Breast epithelium (tissue), 4 donors: ENCODE results near the gene HSD17B3. TPM values are rescaled to one million over a fixed set of nuclear protein-coding genes. Genes with fewer than 3 reads are reported as not detected.

ENCODE experiments used
- DNase-seq, 2 donors: peaks; one replicate each; pipeline ENCODE4 v3.0.0-alpha.2; 2019; ENCODE audit warnings: low spot score in 2 of 2
- H3K27ac ChIP-seq, 2 donors: fragments of 200-600 bp; sonication (generic) in 1 of 2; one replicate each; pipeline ENCODE4 v1.5.1; 2016 to 2019; ENCODE audit warnings: mild to moderate bottlenecking in 1 of 2
- H3K27me3 ChIP-seq, 2 donors: fragments of 200-600 bp; sonication (generic) in 1 of 2; one replicate each; pipeline versions ENCODE4 v1.5.1 to v1.6.0; 2017 to 2019; ENCODE audit warnings: control low read depth in 1 of 2, mild to moderate bottlenecking in 1 of 2
- H3K36me3 ChIP-seq: fragments of 200-600 bp; one replicate; pipeline ENCODE4 v1.5.1; 2019
- H3K4me1 ChIP-seq, 2 donors: fragments of 200-600 bp; sonication (generic); one replicate each; pipeline ENCODE4 v1.5.1; 2016 to 2019; ENCODE audit warnings: control low read depth in 1 of 2
- H3K4me3 ChIP-seq, 3 donors: fragments of 200-600 bp; sonication (generic); 1 replicate in 2 of 3; 2 replicates in 1 of 3; pipeline ENCODE4 v1.5.1; 2016 to 2019; ENCODE audit warnings: mild to moderate bottlenecking in 3 of 3, moderate library complexity in 2 of 3
- H3K9me3 ChIP-seq, 2 donors: fragments of 200-600 bp; sonication (generic) in 1 of 2; one replicate each; pipeline ENCODE4 v1.5.1; 2016 to 2019; ENCODE audit warnings: control low read depth in 1 of 2
- POLR2A ChIP-seq: fragments of 450-650 bp; IDR thresholded peaks from one replicate; pipeline ENCODE4 v1.6.1; 2016; ENCODE audit warnings: antibody characterized with exemption, mild to moderate bottlenecking, moderate library complexity
- POLR2AphosphoS5 ChIP-seq, 3 donors: sonication (generic); formaldehyde crosslinking; IDR thresholded peaks; one replicate each; pipeline ENCODE4 v1.6.1; 2017; ENCODE audit warnings: antibody characterized with exemption in 3 of 3
- intact Hi-C: fragments of 100-400 bp; cut with DNase I; formaldehyde crosslinking; loops from one replicate; pipeline ENCODE4 v1.15.1; 2023; ENCODE audit warnings: low total_unique reads
- total RNA-seq, 3 donors: library from RNA; depleted of rRNA; stranded (reverse); fragments of >200 nt; gene quantifications; one replicate each; pipeline ENCODE4 v1.1.0, GENCODE V29; 2016
- TF ChIP-seq, protein P1 (sequence below), 3 donors: fragments of 450-650 bp; IDR thresholded peaks; one replicate each; pipeline ENCODE4 v1.5.1; 2016 to 2017; ENCODE audit warnings: antibody characterized with exemption in 3 of 3, mild to moderate bottlenecking in 3 of 3, moderate library complexity in 3 of 3

HSD17B3 gene
- total RNA-seq, 3 donors from 2014 or later, result 0.98 to 1.1 TPM; not detected in 1

DNA sequence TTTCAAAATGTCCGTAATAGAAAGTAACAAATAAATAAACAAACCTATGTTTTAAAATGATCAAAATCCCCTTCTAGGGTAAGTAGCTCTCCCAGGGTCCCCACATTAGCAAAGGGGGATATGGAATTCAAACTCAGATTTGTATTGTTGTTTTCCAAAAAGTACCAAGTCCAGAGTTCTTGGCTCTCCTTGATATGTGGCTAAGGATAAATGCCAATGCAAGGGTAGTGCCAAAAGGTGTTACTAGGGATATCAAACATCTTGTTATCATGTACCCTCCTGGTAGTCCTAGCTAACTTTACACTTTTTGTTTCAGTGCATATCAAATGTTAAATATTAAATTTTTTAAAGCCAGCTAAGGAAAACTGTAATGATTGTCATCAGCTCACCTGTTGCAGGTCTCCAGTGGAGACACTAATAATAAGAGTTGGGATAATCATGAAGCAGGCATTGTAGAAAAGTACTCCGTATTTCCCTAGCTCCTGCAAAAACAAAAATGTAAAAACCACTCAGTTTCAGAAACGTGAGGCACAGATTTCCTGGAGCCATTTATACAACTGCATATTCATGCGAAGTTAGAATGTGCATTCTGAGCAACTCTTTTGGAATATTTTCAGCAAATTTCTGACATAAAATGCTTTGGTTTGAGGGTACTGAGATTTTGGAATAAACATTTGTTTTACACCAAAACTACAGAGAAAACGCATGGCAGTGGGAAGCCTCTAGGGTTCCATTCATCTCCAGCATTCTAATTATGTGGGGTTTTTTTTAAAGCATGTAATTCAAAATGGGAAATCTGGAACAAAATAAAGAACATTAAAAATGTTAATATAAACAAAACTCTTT lies 41.8 kb upstream of the HSD17B3 start:
- peaks cover 6 to 7% of the 10 kb centered on the region in 2 donors for H3K9me3 ChIP-seq
- H3K4me1 ChIP-seq, result no peaks in the 10 kb centered on the region
- TF ChIP-seq POLR2A, result no peak
- TF ChIP-seq, protein P1, sequence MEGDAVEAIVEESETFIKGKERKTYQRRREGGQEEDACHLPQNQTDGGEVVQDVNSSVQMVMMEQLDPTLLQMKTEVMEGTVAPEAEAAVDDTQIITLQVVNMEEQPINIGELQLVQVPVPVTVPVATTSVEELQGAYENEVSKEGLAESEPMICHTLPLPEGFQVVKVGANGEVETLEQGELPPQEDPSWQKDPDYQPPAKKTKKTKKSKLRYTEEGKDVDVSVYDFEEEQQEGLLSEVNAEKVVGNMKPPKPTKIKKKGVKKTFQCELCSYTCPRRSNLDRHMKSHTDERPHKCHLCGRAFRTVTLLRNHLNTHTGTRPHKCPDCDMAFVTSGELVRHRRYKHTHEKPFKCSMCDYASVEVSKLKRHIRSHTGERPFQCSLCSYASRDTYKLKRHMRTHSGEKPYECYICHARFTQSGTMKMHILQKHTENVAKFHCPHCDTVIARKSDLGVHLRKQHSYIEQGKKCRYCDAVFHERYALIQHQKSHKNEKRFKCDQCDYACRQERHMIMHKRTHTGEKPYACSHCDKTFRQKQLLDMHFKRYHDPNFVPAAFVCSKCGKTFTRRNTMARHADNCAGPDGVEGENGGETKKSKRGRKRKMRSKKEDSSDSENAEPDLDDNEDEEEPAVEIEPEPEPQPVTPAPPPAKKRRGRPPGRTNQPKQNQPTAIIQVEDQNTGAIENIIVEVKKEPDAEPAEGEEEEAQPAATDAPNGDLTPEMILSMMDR (IDR thresholded peaks at IDR 0.05), result no peak
- TF ChIP-seq POLR2AphosphoS5 (IDR thresholded peaks at IDR 0.05), result no peak
- no peak overlapping the region for H3K4me3 ChIP-seq
- no peak for DNase-seq
- intact Hi-C loops, result no loop called here
- no peaks in the 10 kb centered on the region for H3K27me3 ChIP-seq
- H3K36me3 ChIP-seq, result no peaks in the 10 kb centered on the region
- H3K27ac ChIP-seq, result no peak overlapping the region

DNA sequence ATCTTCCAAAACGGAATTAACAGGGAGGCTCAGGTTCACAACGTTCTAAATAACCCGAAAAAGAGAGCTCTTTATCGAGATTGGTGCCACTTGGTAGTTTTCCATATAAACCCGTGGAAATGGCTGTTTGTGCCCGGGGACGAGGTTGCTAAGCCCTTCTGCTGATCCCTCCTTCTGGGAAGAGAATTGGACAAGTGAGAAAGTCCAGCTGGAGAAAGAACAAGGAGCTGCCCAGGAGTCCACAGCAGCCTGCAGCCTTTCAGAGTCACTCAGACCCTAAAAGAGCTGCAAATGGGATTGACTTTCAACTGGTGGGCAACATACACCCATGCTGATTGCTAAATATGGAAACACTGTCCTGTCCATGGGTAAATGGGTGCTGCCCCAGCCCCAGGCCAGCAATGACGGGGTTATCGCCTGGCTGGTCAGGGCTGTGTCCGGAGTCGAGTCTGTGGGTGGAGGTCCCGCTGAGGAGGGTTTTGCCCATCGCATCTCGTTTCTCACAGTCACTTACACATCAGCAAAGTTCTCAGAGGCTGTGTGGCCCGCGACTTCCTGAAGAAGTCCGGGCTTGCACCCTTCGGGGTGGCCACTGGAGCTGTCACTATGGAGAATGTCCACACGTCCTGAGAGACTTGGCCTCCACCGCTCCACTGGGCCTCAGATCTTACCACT lies 40.7 kb upstream of the HSD17B3 start:
- no peaks in the 10 kb centered on the region for H3K9me3 ChIP-seq
- no peaks in the 10 kb centered on the region for H3K27me3 ChIP-seq
- H3K27ac ChIP-seq, result no peak overlapping the region
- DNase-seq, result no peak
- H3K4me3 ChIP-seq, result no peak overlapping the region
- no peaks in the 10 kb centered on the region for H3K4me1 ChIP-seq
- no peaks in the 10 kb centered on the region for H3K36me3 ChIP-seq
- intact Hi-C loops, result no loop called here
- TF ChIP-seq POLR2AphosphoS5 (IDR thresholded peaks at IDR 0.05), result no peak
- TF ChIP-seq POLR2A, result no peak
- TF ChIP-seq, protein P1 (IDR thresholded peaks at IDR 0.05), result no peak

DNA sequence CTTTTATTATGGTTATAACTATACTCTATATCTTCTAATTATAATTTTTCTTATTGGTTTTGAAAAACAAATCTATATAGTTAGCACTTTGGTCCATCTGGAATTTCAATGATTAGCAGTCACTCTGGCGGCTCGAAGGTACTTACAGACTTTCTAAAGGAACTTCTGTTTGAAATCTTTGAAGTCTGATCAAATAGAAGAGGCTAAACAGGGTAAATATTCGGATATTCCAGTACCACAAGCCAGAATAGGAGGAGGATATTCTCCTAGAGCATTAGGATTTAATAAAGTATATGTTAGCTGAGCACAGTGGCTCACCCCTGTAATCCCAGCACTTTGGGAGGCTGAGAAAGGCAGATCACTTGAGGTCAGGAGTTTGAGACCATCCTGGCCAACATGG lies 38.7 kb upstream of the HSD17B3 start:
- no peaks in the 10 kb centered on the region for H3K9me3 ChIP-seq

DNA sequence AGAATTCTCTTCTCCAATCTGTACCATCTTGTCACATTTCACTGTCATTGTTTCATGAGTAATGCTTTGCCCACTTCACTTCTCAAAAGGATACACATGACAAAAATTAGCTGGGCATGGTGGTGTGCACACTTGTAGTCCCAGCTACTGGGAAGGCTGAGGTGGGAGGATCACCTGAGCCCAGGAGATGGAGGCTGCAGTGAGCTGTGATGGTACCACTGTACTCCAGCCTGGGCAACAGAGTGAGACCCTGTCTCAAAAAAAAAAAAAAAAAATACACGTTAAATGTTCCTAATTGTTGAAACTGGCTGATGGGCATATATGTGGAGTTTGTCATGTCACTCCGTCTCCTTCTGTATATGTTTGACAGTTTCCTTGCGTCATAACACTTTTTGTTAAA lies 36.3 kb upstream of the HSD17B3 start:
- H3K27ac ChIP-seq, result no peak overlapping the region
- TF ChIP-seq POLR2AphosphoS5 (IDR thresholded peaks at IDR 0.05), result no peak
- no peak for TF ChIP-seq POLR2A
- TF ChIP-seq, protein P1 (IDR thresholded peaks at IDR 0.05), result no peak
- no peaks in the 10 kb centered on the region for H3K9me3 ChIP-seq
- DNase-seq, result no peak
- H3K27me3 ChIP-seq, result no peaks in the 10 kb centered on the region
- intact Hi-C loops, result no loop called here
- no peak overlapping the region for H3K4me3 ChIP-seq
- no peaks in the 10 kb centered on the region for H3K4me1 ChIP-seq
- no peaks in the 10 kb centered on the region for H3K36me3 ChIP-seq

More for the DNA sequence above, 38.7 kb upstream of the HSD17B3 start:
- TF ChIP-seq, protein P1 (IDR thresholded peaks at IDR 0.05), result no peak
- TF ChIP-seq POLR2A (no peak), POLR2AphosphoS5 (IDR thresholded peaks at IDR 0.05) (no peak)
- Histone ChIP-seq H3K27ac (no peak overlapping the region), H3K4me3 (no peak overlapping the region), H3K36me3 (no peaks in the 10 kb centered on the region), H3K4me1 (no peaks in the 10 kb centered on the region), H3K27me3 (no peaks in the 10 kb centered on the region)
- intact Hi-C loops, result no loop called here
- no peak for DNase-seq

DNA sequence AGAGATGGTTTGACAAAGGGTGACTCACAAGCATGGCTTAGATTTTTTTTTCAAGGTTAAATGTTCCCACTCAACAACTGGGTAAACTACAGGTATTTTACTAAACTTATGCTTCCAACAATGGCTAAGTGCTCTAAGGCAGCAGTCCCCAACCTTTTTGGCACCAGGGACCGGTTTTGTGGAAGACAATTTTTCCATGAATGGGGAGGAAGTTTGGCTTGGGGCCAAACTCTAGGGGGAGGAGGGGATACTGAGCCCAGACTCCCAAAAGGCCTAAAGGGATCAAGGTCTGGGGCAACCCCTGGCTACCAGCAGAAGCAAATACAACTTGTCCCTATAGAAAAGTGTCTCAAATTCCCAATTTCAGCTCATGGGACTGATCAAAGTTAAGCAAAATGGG lies 32.0 kb upstream of the HSD17B3 start:
- no peak overlapping the region for H3K27ac ChIP-seq
- no peaks in the 10 kb centered on the region for H3K36me3 ChIP-seq
- H3K9me3 ChIP-seq, result no peaks in the 10 kb centered on the region
- TF ChIP-seq POLR2AphosphoS5 (IDR thresholded peaks at IDR 0.05), result no peak
- TF ChIP-seq, protein P1 (IDR thresholded peaks at IDR 0.05), result no peak
- no peak for TF ChIP-seq POLR2A
- no peak for DNase-seq
- intact Hi-C loops, result no loop called here
- no peak overlapping the region for H3K4me3 ChIP-seq
- no peaks in the 10 kb centered on the region for H3K4me1 ChIP-seq
- H3K27me3 ChIP-seq, result no peaks in the 10 kb centered on the region
